GM12878 (cell line): ENCODE data around the gene PRF1. TPM values are rescaled to one million over a fixed set of nuclear protein-coding genes. Genes with fewer than 3 reads are reported as not detected.

Experiments used
- ATAC-seq: fragments of 200-7000 bp; cut with Tn5 transposase; 3 replicates; pipeline ENCODE4 v1.9.1; 2020; ENCODE audit warnings: mild to moderate bottlenecking, moderate library complexity
- BruUV-seq: library from RNA; stranded (reverse); fragments of 400-500 nt; replicated peaks from 2 replicates; lab custom pipeline; 2021; lab: Mats Ljungman, UMichigan
- CTCF ChIA-PET: fragments of 300-600 bp; sonication (Branson Sonifier 250); formaldehyde crosslinking; extraction: SDS; loops from one replicate; lab custom pipeline; 2021; ENCODE audit warnings: inconsistent platforms; lab: Yijun Ruan, JAX
- POLR2A ChIA-PET: fragments of 350-600 bp; formaldehyde crosslinking; extraction: SDS; loops from one replicate; lab custom pipeline; 2021; ENCODE audit warnings: inconsistent platforms; lab: Charles Lee
- RAD21 ChIA-PET: fragments of 300-600 bp; sonication (Branson Sonifier 250); formaldehyde crosslinking; loops from one replicate; lab custom pipeline; 2023; ENCODE audit warnings: antibody characterized with exemption; ENCODE audit not compliant: unreplicated experiment; lab: Charles Lee
- SMC1A ChIA-PET: fragments of 300-600 bp; sonication (Branson Sonifier 250); formaldehyde crosslinking; loops from one replicate; lab custom pipeline; 2023; ENCODE audit not compliant: unreplicated experiment, uncharacterized antibody; lab: Charles Lee
- DNase-seq: peaks from one replicate; pipeline ENCODE4 v3.0.0-alpha.2; 2011; ENCODE audit warnings: low read depth, low spot score
- FAIRE-seq: peaks from 3 replicates; lab custom pipeline; 2011; peaks lifted over from hg19 to GRCh38; lab: Jason Lieb, UNC
- H2AFZ ChIP-seq: 2 replicates; pipeline ENCODE4 v1.6.0; 2011; ENCODE audit warnings: low read depth, low read length, control low read depth; ENCODE audit not compliant: control insufficient read depth
- H3K27ac ChIP-seq: 2 replicates; pipeline ENCODE4 v1.5.1; 2011; ENCODE audit warnings: control low read depth; ENCODE audit not compliant: control insufficient read depth, insufficient read depth
- H3K27me3 ChIP-seq, 2 experiments: replicated peaks in 1 of 2; 2 replicates each; pipeline versions ENCODE4 v1.6.0 to v1.6.1; 2011; ENCODE audit warnings: low read length in 1 of 2; ENCODE audit not compliant: control insufficient read depth in 2 of 2, insufficient read depth in 2 of 2
- H3K36me3 ChIP-seq, 2 experiments: 2 replicates each; pipeline ENCODE4 v1.5.1; 2011; ENCODE audit warnings: low read length in 1 of 2; ENCODE audit not compliant: control insufficient read depth in 2 of 2, insufficient read depth in 2 of 2
- H3K4me1 ChIP-seq: 2 replicates; pipeline ENCODE4 v1.6.1; 2011; ENCODE audit warnings: mild to moderate bottlenecking, low read length, moderate library complexity, mixed read lengths; ENCODE audit not compliant: control insufficient read depth, insufficient read depth
- H3K4me2 ChIP-seq: 2 replicates; pipeline ENCODE4 v1.6.0; 2011; ENCODE audit warnings: control low read depth; ENCODE audit not compliant: control insufficient read depth, insufficient read depth
- H3K4me3 ChIP-seq: fragments of 200-600 bp; sonication (generic); 2 replicates; pipeline ENCODE4 v1.5.1; 2016
- H3K79me2 ChIP-seq: 2 replicates; pipeline ENCODE4 v1.6.0; 2011; ENCODE audit warnings: low read length; ENCODE audit not compliant: control insufficient read depth, insufficient read depth
- H3K9ac ChIP-seq: 2 replicates; pipeline ENCODE4 v1.8.0; 2011; ENCODE audit warnings: low read length, control low read depth, mixed read lengths; ENCODE audit not compliant: control insufficient read depth, insufficient read depth
- H3K9me3 ChIP-seq: replicated peaks from 3 replicates; pipeline ENCODE4 v1.5.1; 2011; ENCODE audit warnings: mild to moderate bottlenecking, low read length; ENCODE audit not compliant: control insufficient read depth, insufficient read depth
- H4K20me1 ChIP-seq: 2 replicates; pipeline ENCODE4 v1.6.0; 2011; ENCODE audit not compliant: control insufficient read depth, insufficient read depth
- CREB1 ChIP-seq: IDR thresholded peaks from 2 replicates; pipeline ENCODE4 v1.6.1; 2012; ENCODE audit warnings: low read depth, mild to moderate bottlenecking, inconsistent platforms
- E2F8 ChIP-seq: fragments of 450-650 bp; IDR thresholded peaks from 2 replicates; pipeline ENCODE4 v1.6.1; 2018; ENCODE audit warnings: mild to moderate bottlenecking, low read depth, moderate library complexity; ENCODE audit not compliant: partially characterized antibody
- EP300 ChIP-seq, 2 experiments: fragments of 150-350 bp in 1 of 2; IDR thresholded peaks; 2 replicates each; pipeline ENCODE4 v1.6.1; 2011 to 2012; ENCODE audit warnings: low read depth in 2 of 2, low read length in 2 of 2, borderline replicate concordance in 1 of 2, improper control_type of control experiment in 1 of 2, inconsistent platforms in 1 of 2; ENCODE audit not compliant: control insufficient read depth in 1 of 2
- KDM1A ChIP-seq: fragments of 200-600 bp; sonication (generic); IDR thresholded peaks from 2 replicates; pipeline ENCODE4 v1.6.1; 2016; ENCODE audit warnings: borderline replicate concordance
- POLR2AphosphoS5 ChIP-seq: IDR thresholded peaks from 2 replicates; pipeline ENCODE4 v1.6.1; 2011; ENCODE audit warnings: mild to moderate bottlenecking, low read length, inconsistent platforms
- RAD21 ChIP-seq: IDR thresholded peaks from 2 replicates; pipeline ENCODE4 v1.6.1; 2011; ENCODE audit warnings: mild to moderate bottlenecking, low read depth, low read length, moderate library complexity; ENCODE audit not compliant: insufficient read depth
- RAD51 ChIP-seq: fragments of 450-650 bp; IDR thresholded peaks from 2 replicates; pipeline ENCODE4 v1.6.1; 2016; ENCODE audit warnings: moderate library complexity, mild to moderate bottlenecking, inconsistent platforms
- RCOR1 ChIP-seq: conservative IDR thresholded peaks from 2 replicates; pipeline ENCODE4 v1.6.1; 2012; ENCODE audit warnings: low read depth, low read length, improper control_type of control experiment
- RELA ChIP-seq: fragments of 450-650 bp; IDR thresholded peaks from 2 replicates; pipeline ENCODE4 v1.8.0; 2014; ENCODE audit warnings: borderline replicate concordance; ENCODE audit not compliant: partially characterized antibody
- SMAD1 ChIP-seq: fragments of 450-650 bp; IDR thresholded peaks from 2 replicates; pipeline ENCODE4 v1.6.1; 2018; ENCODE audit warnings: mild to moderate bottlenecking, low read depth; ENCODE audit not compliant: partially characterized antibody
- SPI1 ChIP-seq: IDR thresholded peaks from 2 replicates; pipeline ENCODE4 v1.6.1; 2011; ENCODE audit warnings: low read depth, mild to moderate bottlenecking, low read length, moderate library complexity, borderline replicate concordance; ENCODE audit not compliant: insufficient read depth
- ZBTB11 ChIP-seq: fragments of 450-650 bp; formaldehyde crosslinking; IDR thresholded peaks from 2 replicates; pipeline ENCODE4 v1.5.0; 2022; ENCODE audit warnings: mild to moderate bottlenecking, missing genetic modification characterization
- ZNF274 ChIP-seq: IDR thresholded peaks from one replicate; pipeline ENCODE4 v1.8.0; 2011; ENCODE audit not compliant: insufficient read length, insufficient read depth
- ZSCAN29 ChIP-seq: fragments of 450-650 bp; IDR thresholded peaks from 2 replicates; pipeline ENCODE4 v1.6.1; 2017; ENCODE audit warnings: mild to moderate bottlenecking, moderate library complexity
- WGBS: methylation state at CpG from one replicate; pipeline ENCODE4 v1.1.6; 2016; ENCODE audit warnings: low lambda C conversion rate; ENCODE audit not compliant: insufficient replicate concordance, insufficient coverage; ENCODE audit errors: missing lambda C conversion rate; 5-methylcytosine and 5-hydroxymethylcytosine counted together
- in situ Hi-C: fragments of 300-500 bp; cut with MboI; formaldehyde crosslinking; loops from 9 replicates; pipeline ENCODE4 v1.14.3; 2018; ENCODE audit warnings: mixed read lengths
- intact Hi-C: fragments of 100-400 bp; cut with micrococcal nuclease; formaldehyde crosslinking; loops from one replicate; pipeline ENCODE4 v1.14.2; 2022; ENCODE audit not compliant: unreplicated experiment
- polyA plus RNA-seq, 11 experiments: library from polyadenylated mRNA; depleted of rRNA in 4 of 11; unstranded in 6 of 11; stranded (reverse) in 5 of 11; fragments of >200 nt; fragmentation: Nextera tagmentation in 4 of 11; fragmentation: Illumina TruSeq in 1 of 11; extraction: Ambion mirVana in 4 of 11; extraction: Trizol in 1 of 11; gene quantifications; 1 replicate in 1 of 11; 2 replicates in 10 of 11; pipeline versions ENCODE4 v1.2.1 to v1.2.3, GENCODE V29; 2011 to 2016; ENCODE audit warnings: inconsistent platforms in 2 of 11, missing spikeins in 2 of 11, low read depth in 1 of 11
- total RNA-seq, 4 experiments: library from RNA; depleted of rRNA in 3 of 4; stranded (reverse); fragments of >200 nt in 3 of 4; fragmentation: Illumina TruSeq in 1 of 4; extraction: Trizol in 1 of 4; gene quantifications; 2 replicates each; pipeline versions ENCODE4 v1.2.1 to v1.2.3, GENCODE V29; 2013 to 2021
- TF ChIP-seq, protein P1 (sequence below): IDR thresholded peaks from 2 replicates; pipeline ENCODE4 v1.6.1; 2012; ENCODE audit warnings: mild to moderate bottlenecking, low read depth, low read length

PRF1 gene
- total and polyA plus RNA-seq, 10 of the 15 experiments (the other 5 are each of a cell fraction or from before 2014, with no cell fraction given) = 0.84 to 15.7 (median 1.3) TPM

DNA sequence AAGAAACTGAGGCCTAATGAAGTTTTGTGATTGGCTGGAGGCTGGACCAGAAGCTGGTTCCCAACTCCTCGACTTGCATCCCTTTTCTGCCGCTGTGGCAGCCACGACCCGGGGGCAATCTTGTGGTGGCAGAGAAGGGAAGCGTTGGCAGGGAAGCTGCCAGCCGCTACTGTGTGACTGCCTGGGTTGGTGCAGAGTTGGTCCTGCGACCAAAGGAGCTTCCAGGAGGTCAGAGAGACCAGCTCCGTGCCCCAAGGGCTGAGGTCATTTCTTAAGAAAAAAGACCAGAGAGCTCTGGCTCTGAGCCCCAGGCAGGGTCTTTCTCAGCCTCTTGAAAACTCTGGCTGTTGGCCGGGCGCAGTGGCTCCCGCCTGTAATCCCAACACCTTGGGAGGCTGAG is 47.2 kb downstream of the PRF1 start:
- ATAC-seq = no peak
- H3K27ac ChIP-seq = no peak overlapping the region
- H3K4me1 ChIP-seq = no peaks in the 10 kb centered on the region; the same call in 1 of the 2 replicates
- no TSS peak for BruUV-seq
- H3K36me3 ChIP-seq = peaks cover 0 to 3% of the 10 kb centered on the region in 2 experiments; a peak in 1 of 4 replicates
- no peak overlapping the region for H3K4me2 ChIP-seq
- ChIA-PET CTCF (no interaction called here), RAD21 (interaction anchor here (1.1 kb wide), 1 partner anchor 21 kb away, joined by 4 read pairs; no protein-coding TSS in a partner anchor), POLR2A (no interaction called here), SMC1A (interaction anchor here (1.3 kb wide), 1 partner anchor 33 kb away, joined by 3 read pairs; no protein-coding TSS in a partner anchor)
- WGBS = 67% methylated on average over 11 of the region's 11 CpGs
- no peak overlapping the region for H2AFZ ChIP-seq
- no peak for FAIRE-seq
- H3K4me3 ChIP-seq = no peak overlapping the region
- no peaks in the 10 kb centered on the region for H3K79me2 ChIP-seq
- intact Hi-C loops = no loop called here
- H3K9me3 ChIP-seq = no peaks in the 10 kb centered on the region
- in situ Hi-C loops = no loop called here
- H3K9ac ChIP-seq = no peak overlapping the region
- DNase-seq = no peak
- no peaks in the 10 kb centered on the region for H4K20me1 ChIP-seq
- no peaks in the 10 kb centered on the region for H3K27me3 ChIP-seq
- TF ChIP-seq RAD21 (no peak), SPI1 (no peak), CREB1 (no peak), RCOR1 (no peak), ZBTB11 (CRISPR knock-in tag) (no peak), ZSCAN29 (no peak), POLR2AphosphoS5 (no peak), EP300 (IDR thresholded peaks at IDR 0.05; ENCODE audit: borderline replicate concordance in 1 of 2, control insufficient read depth in 1 of 2, low read depth in 2 of 2, low read length in 2 of 2) (no peak), ZNF274 (no peak), RAD51 (no peak), RELA (no peak), KDM1A (no peak), SMAD1 (no peak), E2F8 (no peak)
- TF ChIP-seq, protein P1, sequence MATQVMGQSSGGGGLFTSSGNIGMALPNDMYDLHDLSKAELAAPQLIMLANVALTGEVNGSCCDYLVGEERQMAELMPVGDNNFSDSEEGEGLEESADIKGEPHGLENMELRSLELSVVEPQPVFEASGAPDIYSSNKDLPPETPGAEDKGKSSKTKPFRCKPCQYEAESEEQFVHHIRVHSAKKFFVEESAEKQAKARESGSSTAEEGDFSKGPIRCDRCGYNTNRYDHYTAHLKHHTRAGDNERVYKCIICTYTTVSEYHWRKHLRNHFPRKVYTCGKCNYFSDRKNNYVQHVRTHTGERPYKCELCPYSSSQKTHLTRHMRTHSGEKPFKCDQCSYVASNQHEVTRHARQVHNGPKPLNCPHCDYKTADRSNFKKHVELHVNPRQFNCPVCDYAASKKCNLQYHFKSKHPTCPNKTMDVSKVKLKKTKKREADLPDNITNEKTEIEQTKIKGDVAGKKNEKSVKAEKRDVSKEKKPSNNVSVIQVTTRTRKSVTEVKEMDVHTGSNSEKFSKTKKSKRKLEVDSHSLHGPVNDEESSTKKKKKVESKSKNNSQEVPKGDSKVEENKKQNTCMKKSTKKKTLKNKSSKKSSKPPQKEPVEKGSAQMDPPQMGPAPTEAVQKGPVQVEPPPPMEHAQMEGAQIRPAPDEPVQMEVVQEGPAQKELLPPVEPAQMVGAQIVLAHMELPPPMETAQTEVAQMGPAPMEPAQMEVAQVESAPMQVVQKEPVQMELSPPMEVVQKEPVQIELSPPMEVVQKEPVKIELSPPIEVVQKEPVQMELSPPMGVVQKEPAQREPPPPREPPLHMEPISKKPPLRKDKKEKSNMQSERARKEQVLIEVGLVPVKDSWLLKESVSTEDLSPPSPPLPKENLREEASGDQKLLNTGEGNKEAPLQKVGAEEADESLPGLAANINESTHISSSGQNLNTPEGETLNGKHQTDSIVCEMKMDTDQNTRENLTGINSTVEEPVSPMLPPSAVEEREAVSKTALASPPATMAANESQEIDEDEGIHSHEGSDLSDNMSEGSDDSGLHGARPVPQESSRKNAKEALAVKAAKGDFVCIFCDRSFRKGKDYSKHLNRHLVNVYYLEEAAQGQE = no peak
